ENCODE measurements around the gene INPP5E. TPM values are rescaled to one million over a fixed set of nuclear protein-coding genes. Genes with fewer than 3 reads are reported as not detected.

INPP5E gene
- total RNA-seq, 4 donors from 2014 or later: 10.0 to 17.8 (median 12.1) TPM

DNA sequence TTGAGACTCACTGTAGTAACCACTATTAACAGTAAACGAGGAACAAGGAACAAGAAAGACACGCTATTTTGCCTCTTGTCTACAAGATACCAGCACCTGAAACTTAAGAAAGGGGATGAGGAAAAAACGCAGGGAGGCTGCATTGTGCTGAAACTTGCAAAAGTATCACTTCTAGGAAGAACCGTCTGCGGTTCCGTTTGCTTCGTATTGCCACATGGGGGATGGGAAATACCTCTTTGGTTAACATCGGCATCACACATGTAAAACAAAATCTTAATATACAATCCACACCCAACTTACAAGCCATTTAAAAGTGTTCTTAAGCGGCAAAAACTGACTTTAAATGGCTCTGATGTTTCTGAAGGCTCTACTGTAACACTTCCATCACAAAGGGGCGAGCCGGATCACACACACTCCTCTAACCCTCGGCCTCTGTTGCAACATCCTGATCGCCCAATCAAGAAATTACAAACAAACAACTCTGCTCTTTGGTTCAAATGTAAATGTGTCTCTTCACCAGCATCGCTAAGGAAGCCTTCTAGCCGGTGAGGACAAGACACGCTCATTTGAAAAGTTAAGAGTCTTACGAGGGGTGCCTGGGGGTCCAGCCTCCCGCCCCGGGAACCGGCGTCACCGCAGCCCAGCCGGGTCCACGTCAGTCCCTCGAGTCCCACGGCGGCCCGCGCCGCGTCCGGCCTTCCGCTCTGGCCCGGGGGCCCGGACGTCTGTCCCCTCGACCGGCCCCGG, 42.6 kb upstream of the INPP5E start:
- no peak for DNase-seq (ENCODE audit: low spot score in 2 of 2)
- peak overlapping the region; percentile 61 for H3K4me3 ChIP-seq (ENCODE audit: low read depth, poor library complexity, severe bottlenecking)
- WGBS, 2 donors: 0 to 1% methylated on average over 24 to 38 of the region's 39 CpGs
- TF ChIP-seq, protein P1, sequence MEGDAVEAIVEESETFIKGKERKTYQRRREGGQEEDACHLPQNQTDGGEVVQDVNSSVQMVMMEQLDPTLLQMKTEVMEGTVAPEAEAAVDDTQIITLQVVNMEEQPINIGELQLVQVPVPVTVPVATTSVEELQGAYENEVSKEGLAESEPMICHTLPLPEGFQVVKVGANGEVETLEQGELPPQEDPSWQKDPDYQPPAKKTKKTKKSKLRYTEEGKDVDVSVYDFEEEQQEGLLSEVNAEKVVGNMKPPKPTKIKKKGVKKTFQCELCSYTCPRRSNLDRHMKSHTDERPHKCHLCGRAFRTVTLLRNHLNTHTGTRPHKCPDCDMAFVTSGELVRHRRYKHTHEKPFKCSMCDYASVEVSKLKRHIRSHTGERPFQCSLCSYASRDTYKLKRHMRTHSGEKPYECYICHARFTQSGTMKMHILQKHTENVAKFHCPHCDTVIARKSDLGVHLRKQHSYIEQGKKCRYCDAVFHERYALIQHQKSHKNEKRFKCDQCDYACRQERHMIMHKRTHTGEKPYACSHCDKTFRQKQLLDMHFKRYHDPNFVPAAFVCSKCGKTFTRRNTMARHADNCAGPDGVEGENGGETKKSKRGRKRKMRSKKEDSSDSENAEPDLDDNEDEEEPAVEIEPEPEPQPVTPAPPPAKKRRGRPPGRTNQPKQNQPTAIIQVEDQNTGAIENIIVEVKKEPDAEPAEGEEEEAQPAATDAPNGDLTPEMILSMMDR (IDR thresholded peaks at IDR 0.05): no peak
- TF ChIP-seq POLR2A (IDR thresholded peaks at IDR 0.05): no peak
- intact Hi-C loops (cut with DNase I; ENCODE audit: low total_unique reads): no loop called here

DNA sequence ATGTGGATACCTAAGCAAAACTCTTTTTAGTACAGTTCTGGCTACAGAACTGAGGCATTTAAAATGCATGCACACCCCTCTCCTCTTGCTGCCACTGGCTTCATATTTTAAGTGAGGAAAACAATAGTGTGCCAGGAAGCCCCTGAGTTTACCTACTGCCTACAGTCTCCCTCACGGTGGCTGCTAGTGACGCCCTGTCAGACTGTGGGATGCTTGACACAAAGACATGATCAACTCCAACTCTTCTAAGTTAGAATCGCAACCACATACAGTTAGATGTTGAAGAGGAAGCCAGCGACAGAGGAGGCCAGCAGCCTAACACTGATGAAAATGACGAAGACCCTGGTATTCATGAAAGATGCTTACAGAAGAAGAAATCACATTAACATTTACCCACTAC, 41.9 kb upstream of the INPP5E start:
- WGBS, 2 donors: 43 to 44% methylated on average over 5 of the region's 5 CpGs
- DNase-seq (ENCODE audit: low spot score in 2 of 2): no peak
- H3K4me3 ChIP-seq (ENCODE audit: low read depth, poor library complexity, severe bottlenecking): no peak overlapping the region
- intact Hi-C loops (cut with DNase I; ENCODE audit: low total_unique reads): no loop called here
- TF ChIP-seq POLR2A (IDR thresholded peaks at IDR 0.05): no peak
- TF ChIP-seq, protein P1 (IDR thresholded peaks at IDR 0.05): no peak

DNA sequence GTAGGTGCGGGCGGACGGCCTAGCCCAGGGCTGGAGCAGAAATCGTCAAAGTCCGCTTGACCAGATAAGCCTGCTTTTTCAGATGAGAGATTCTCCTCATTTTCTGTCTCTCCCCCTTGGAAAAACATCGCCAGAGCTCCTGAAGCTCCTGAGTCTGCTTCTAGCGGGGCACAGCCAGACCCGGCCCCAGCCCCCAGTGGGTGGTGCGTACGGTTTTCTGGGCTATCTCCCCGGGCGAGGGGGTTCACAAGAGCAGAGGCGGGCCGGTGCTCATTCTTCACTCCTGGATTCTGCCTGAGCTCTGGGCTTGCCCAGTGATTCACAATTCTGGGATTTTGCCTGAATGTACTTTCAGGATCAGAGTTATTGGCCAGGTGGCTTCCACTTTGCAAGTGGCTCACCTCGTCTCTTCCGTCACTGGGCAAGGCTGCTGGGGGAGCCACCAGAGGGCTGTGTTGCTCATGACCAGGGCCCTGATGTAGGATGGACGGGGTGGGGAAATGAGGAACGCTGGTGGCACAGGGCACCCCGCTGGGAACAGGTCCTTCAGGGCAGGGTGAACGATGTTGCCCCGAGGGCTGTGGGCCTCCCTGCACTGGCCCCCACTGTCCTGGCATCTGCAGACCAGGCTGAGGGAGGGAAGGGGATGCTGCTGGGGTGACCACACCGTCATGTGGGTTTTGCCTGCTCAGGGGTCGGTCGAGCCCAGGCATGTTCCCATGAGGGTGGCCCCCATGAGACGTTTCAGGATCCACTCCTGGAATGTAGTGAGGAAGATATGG, 36.9 kb upstream of the INPP5E start:
- 80 to 86% methylated on average over 23 to 25 of the region's 25 CpGs for WGBS, 2 donors
- H3K4me3 ChIP-seq (ENCODE audit: low read depth, poor library complexity, severe bottlenecking): no peak overlapping the region
- no peak for TF ChIP-seq POLR2A (IDR thresholded peaks at IDR 0.05)
- TF ChIP-seq, protein P1 (IDR thresholded peaks at IDR 0.05): no peak
- intact Hi-C loops (cut with DNase I; ENCODE audit: low total_unique reads): no loop called here
- DNase-seq (ENCODE audit: low spot score in 2 of 2): no peak

DNA sequence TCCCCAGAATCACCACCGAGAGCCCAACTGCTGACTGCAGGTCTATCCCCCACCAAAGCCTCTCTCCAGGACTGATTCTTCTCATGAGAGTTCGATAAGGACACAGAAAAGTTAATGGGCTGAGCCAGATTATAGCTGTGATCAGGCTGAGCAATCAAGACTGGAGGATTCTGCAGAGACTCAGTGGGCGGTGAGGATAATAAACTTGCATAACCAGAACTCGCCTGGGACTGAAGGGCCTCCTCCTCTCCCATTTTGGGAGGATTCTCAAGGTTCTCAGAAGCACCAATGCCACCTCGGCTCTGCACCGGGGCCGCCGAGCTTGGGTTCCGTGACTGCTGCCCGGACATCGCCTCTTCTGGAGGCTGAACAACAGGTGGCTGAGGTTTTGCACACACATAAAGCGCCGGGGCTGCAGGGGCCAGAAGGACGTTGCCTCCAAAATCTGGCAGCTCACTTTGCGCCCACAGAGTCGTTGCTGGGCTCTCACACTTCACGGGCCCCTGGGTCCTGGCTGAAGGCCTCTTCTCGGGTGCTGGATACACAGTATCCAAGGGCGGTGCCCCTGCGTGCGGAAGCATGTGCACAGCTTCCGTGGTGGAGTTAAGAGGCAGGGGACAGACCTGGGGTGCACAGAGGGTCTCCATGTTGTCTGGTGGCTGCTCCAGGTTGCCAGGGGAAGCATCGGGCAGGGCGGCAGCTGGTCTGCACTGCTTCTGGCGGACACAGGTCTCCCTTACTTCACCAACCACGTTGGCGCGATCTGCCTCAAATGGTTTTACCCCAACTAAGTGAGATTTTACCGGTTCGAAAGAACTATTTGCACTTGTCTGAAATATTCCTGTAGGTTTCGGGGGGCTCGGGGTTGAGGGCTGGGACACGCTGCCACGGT, 35.6 kb upstream of the INPP5E start:
- intact Hi-C loops (cut with DNase I; ENCODE audit: low total_unique reads): no loop called here
- WGBS, 2 donors: 88 to 90% methylated on average over 17 to 33 of the region's 34 CpGs
- no peak overlapping the region for H3K4me3 ChIP-seq (ENCODE audit: low read depth, poor library complexity, severe bottlenecking)
- no peak for DNase-seq (ENCODE audit: low spot score in 2 of 2)
- no peak for TF ChIP-seq POLR2A (IDR thresholded peaks at IDR 0.05)
- TF ChIP-seq, protein P1 (IDR thresholded peaks at IDR 0.05): no peak

DNA sequence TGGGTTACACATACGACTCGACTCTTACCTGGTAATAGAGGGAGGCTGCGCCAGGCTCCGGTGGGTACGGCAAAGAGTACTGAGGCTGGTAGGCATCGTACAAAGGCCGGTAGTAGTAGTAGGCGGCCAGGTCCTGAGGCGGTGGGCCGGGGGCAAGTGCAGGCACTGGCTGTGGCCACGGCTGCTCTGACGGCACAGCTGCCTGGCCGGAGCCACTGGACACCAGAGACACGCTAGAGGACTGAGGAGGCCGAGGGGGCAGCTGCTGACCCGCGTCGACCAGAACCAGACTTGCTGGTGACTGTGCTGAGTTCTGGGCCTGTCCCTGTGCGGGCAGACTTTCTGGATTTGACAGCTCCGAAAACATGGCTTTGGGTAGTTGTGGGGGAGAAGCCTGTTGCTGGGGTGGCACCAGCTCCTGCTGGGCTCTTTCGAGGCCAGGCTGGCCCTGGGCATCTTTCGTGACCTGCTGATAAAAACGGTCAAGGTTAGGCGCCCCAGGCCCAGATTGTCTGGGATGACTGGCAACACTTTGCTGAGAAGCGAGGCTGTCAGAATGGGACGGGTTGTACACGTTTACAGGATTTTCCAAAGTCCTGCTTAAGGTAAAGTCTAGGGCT, 34.5 kb upstream of the INPP5E start:
- no peak for DNase-seq (ENCODE audit: low spot score in 2 of 2)
- no peak for TF ChIP-seq POLR2A (IDR thresholded peaks at IDR 0.05)
- TF ChIP-seq, protein P1 (IDR thresholded peaks at IDR 0.05): no peak
- 96% methylated on average over 23 to 27 of the region's 27 CpGs for WGBS, 2 donors
- intact Hi-C loops (cut with DNase I; ENCODE audit: low total_unique reads): no loop called here
- H3K4me3 ChIP-seq (ENCODE audit: low read depth, poor library complexity, severe bottlenecking): no peak overlapping the region

All from lower leg skin (tissue), 4 donors.